Esophagus muscularis mucosa (tissue), 4 donors: ENCODE results near the gene BACE2. TPM values are rescaled to one million over a fixed set of nuclear protein-coding genes. Genes with fewer than 3 reads are reported as not detected.

Source experiments
- DNase-seq: peaks from one replicate; pipeline ENCODE4 v3.0.0-alpha.2; 2017; ENCODE audit errors: extremely low spot score
- H3K27ac ChIP-seq, 4 donors: fragments of 200-600 bp; sonication (generic); replicated peaks in 1 of 4; 1 replicate in 3 of 4; 2 replicates in 1 of 4; pipeline ENCODE4 v1.5.1; 2016 to 2019; ENCODE audit warnings: mild to moderate bottlenecking in 1 of 4
- H3K27me3 ChIP-seq, 4 donors: fragments of 200-600 bp; sonication (generic); one replicate each; pipeline versions ENCODE4 v1.5.1 to v1.6.0; 2016 to 2019
- H3K36me3 ChIP-seq, 4 donors: fragments of 200-600 bp; sonication (generic); one replicate each; pipeline ENCODE4 v1.5.1; 2016 to 2019
- H3K4me1 ChIP-seq, 4 donors: fragments of 200-600 bp; sonication (generic); one replicate each; pipeline ENCODE4 v1.5.1; 2016 to 2019
- H3K4me3 ChIP-seq, 4 donors: fragments of 200-600 bp; sonication (generic); 1 replicate in 2 of 4; 2 replicates in 2 of 4; pipeline ENCODE4 v1.5.1; 2016 to 2019; ENCODE audit warnings: mild to moderate bottlenecking in 4 of 4, moderate library complexity in 1 of 4
- H3K9me3 ChIP-seq, 4 donors: fragments of 200-600 bp; sonication (generic); 1 replicate in 3 of 4; 2 replicates in 1 of 4; pipeline ENCODE4 v1.5.1; 2016 to 2019
- EP300 ChIP-seq: sonication (generic); formaldehyde crosslinking; IDR thresholded peaks from one replicate; pipeline ENCODE4 v1.6.1; 2017; ENCODE audit warnings: antibody characterized with exemption
- POLR2A ChIP-seq: fragments of 450-650 bp; IDR thresholded peaks from one replicate; pipeline ENCODE4 v1.6.1; 2017; ENCODE audit warnings: antibody characterized with exemption, moderate library complexity, mild to moderate bottlenecking, low read depth
- POLR2AphosphoS5 ChIP-seq, 2 donors: sonication (generic); formaldehyde crosslinking; IDR thresholded peaks; one replicate each; pipeline ENCODE4 v1.6.1; 2017; ENCODE audit warnings: antibody characterized with exemption in 2 of 2
- WGBS: methylation state at CpG from one replicate; pipeline ENCODE4 v1.1.5; 2018; 5-methylcytosine and 5-hydroxymethylcytosine counted together
- intact Hi-C: fragments of 100-400 bp; cut with DNase I; formaldehyde crosslinking; loops from one replicate; pipeline ENCODE4 v1.15.1; 2023
- total RNA-seq, 4 donors: library from RNA; depleted of rRNA; stranded (reverse); fragments of >200 nt; gene quantifications; one replicate each; pipeline versions ENCODE4 v1.1.0 to v1.2.1, GENCODE V29; 2016
- TF ChIP-seq, protein P1 (sequence below), 3 experiments: fragments of 200-600 bp in 2 of 3; fragments of 450-650 bp in 1 of 3; sonication (generic) in 2 of 3; IDR thresholded peaks; one replicate each; pipeline ENCODE4 v1.5.1; 2017 to 2019; ENCODE audit warnings: antibody characterized with exemption in 3 of 3, mild to moderate bottlenecking in 2 of 3, moderate library complexity in 1 of 3

The BACE2 gene
- total RNA-seq, 4 donors from 2014 or later = 44.9 to 61.6 (median 58.2) TPM

DNA sequence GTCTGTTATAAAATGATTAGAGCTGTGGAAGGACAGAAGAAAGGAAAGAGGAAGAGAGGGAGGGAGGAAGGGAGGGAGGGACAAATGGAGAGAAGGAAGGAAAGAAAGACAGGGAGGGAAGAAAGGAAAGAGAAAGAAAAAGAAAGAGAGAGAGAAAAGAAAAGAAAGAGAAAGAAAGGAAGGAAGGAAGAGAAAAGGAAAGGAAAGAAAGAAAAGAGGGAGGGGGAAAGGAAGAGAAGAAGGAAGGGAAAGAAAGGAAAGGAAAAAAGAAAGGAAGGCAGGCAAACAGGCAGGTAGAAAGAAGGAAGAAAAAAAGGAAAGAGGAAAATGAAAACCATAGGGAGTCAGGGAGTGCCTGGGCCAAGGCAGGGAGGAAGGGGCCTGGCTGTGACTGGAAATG lies 14.5 kb upstream of the BACE2 start:
- intact Hi-C loops = no loop called here
- H3K27me3 ChIP-seq = peaks cover 0 to 17% (median 0%) of the 10 kb centered on the region in 4 donors
- TF ChIP-seq, protein P1, sequence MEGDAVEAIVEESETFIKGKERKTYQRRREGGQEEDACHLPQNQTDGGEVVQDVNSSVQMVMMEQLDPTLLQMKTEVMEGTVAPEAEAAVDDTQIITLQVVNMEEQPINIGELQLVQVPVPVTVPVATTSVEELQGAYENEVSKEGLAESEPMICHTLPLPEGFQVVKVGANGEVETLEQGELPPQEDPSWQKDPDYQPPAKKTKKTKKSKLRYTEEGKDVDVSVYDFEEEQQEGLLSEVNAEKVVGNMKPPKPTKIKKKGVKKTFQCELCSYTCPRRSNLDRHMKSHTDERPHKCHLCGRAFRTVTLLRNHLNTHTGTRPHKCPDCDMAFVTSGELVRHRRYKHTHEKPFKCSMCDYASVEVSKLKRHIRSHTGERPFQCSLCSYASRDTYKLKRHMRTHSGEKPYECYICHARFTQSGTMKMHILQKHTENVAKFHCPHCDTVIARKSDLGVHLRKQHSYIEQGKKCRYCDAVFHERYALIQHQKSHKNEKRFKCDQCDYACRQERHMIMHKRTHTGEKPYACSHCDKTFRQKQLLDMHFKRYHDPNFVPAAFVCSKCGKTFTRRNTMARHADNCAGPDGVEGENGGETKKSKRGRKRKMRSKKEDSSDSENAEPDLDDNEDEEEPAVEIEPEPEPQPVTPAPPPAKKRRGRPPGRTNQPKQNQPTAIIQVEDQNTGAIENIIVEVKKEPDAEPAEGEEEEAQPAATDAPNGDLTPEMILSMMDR (IDR thresholded peaks at IDR 0.05) = no peak
- no peak for TF ChIP-seq POLR2AphosphoS5 (IDR thresholded peaks at IDR 0.05)
- TF ChIP-seq EP300 = no peak
- TF ChIP-seq POLR2A = no peak
- DNase-seq = no peak
- H3K27ac ChIP-seq = no peak overlapping the region
- no peaks in the 10 kb centered on the region for H3K4me1 ChIP-seq
- no peaks in the 10 kb centered on the region for H3K36me3 ChIP-seq
- H3K4me3 ChIP-seq = no peak overlapping the region
- peaks cover 0 to 6% (median 0%) of the 10 kb centered on the region in 4 donors for H3K9me3 ChIP-seq

DNA sequence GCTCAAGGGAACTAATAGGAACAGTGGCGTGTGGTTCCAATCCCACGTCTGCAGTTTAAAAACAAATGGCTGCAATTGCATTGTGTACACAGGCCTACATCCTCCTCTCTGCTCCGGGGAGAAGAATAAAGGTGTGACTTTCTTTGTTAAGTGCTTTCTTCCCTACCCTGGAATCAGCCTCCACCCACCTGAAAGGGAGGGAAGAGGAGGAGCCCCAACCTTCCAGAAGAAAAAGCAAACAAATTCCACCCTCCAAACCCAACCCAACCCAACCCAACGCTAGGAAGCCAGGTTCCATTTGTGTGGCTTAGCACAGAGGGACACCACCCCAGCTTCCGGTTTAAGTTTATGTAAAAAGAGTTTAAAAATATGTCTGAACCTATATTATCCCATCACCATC lies 11.8 kb upstream of the BACE2 start:
- no peaks in the 10 kb centered on the region for H3K4me1 ChIP-seq
- peaks cover 0 to 7% (median 0%) of the 10 kb centered on the region in 4 donors for H3K9me3 ChIP-seq
- no peak overlapping the region for H3K27ac ChIP-seq
- WGBS = 74% methylated on average over 5 of the region's 5 CpGs
- no peak for DNase-seq
- intact Hi-C loops = no loop called here
- TF ChIP-seq, protein P1 (IDR thresholded peaks at IDR 0.05) = no peak
- no peak for TF ChIP-seq EP300
- no peak for TF ChIP-seq POLR2AphosphoS5 (IDR thresholded peaks at IDR 0.05)
- TF ChIP-seq POLR2A = no peak
- H3K4me3 ChIP-seq = no peak overlapping the region
- H3K27me3 ChIP-seq = no peaks in the 10 kb centered on the region
- no peaks in the 10 kb centered on the region for H3K36me3 ChIP-seq

DNA sequence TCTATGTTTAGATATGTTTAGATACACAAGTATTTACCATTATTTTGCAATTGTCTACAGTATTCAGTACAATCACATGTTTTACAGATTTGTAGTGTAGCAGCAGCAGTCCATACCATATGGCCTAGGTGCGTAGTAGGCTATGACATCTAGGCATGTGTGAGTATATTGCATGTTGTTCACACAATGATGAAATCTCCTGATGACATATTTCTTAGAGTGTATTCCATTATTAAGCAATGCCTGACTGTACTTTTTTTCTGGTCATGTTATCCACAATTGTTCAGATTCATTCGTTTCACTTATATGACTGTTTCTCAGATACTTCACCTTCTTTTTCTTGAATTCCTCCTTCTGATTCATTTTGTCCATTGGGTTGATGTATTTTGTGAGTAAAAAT lies 9.9 kb upstream of the BACE2 start:
- no peaks in the 10 kb centered on the region for H3K36me3 ChIP-seq
- H3K4me3 ChIP-seq = no peak overlapping the region
- H3K4me1 ChIP-seq = no peaks in the 10 kb centered on the region
- H3K9me3 ChIP-seq = peaks cover 0 to 7% (median 0%) of the 10 kb centered on the region in 4 donors
- H3K27me3 ChIP-seq = no peaks in the 10 kb centered on the region
- TF ChIP-seq POLR2AphosphoS5 (IDR thresholded peaks at IDR 0.05) (no peak), POLR2A (no peak), EP300 (no peak)
- DNase-seq = no peak
- intact Hi-C loops = no loop called here
- 89% methylated on average over 2 of the region's 2 CpGs for WGBS
- no peak overlapping the region for H3K27ac ChIP-seq

DNA sequence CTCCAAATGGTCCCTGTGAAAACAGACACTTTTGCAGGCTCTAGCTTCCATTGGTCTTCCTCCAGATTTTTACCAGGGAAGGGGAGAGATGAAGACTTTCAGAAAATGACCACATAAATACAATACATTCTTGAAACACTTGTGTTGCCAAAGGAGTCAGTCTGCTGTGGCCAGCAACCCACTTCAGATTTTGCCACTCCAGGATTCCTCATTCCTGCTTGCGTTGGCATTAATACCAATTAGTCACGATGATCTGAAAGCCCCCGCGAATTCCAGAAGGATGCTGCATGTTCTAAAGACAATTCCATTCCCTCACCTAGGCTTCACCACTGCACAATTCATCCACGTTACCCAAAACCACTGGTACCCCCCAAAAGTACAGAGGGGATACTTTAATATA lies 7.9 kb upstream of the BACE2 start:
- no peak for TF ChIP-seq POLR2AphosphoS5 (IDR thresholded peaks at IDR 0.05)
- no peak for TF ChIP-seq POLR2A
- no peak for TF ChIP-seq EP300
- TF ChIP-seq, protein P1 (IDR thresholded peaks at IDR 0.05) = no peak
- no peaks in the 10 kb centered on the region for H3K36me3 ChIP-seq

DNA sequence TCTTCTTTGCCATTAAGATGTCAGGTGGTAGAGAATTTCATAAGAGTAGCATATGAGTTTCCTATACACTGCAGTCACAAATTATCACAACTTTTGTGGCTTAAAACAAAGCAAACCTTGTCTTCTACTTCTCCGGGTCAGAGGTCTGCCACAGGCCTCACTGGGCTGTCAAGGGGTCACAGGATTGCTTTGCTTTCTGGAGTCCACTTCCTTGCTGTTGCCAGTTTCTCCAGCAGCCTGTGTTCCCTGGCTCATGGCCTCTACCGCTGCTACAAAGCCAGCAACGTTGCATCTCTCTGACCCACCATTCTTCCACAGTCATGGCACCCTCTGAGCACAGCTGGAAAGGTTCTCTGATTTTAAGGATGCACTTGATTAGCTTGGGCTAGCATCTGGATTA lies 6.5 kb upstream of the BACE2 start:
- no peak overlapping the region for H3K27ac ChIP-seq
- TF ChIP-seq POLR2AphosphoS5 (IDR thresholded peaks at IDR 0.05) (no peak), EP300 (no peak), POLR2A (no peak)
- TF ChIP-seq, protein P1 (IDR thresholded peaks at IDR 0.05) = no peak
- WGBS = 85% methylated on average over 3 of the region's 3 CpGs
- H3K36me3 ChIP-seq = no peaks in the 10 kb centered on the region
- peaks cover 0 to 1% (median under 1%) of the 10 kb centered on the region in 4 donors for H3K4me1 ChIP-seq
- no peaks in the 10 kb centered on the region for H3K27me3 ChIP-seq
- no peak for DNase-seq
- H3K9me3 ChIP-seq = peaks cover 0 to 7% (median 0%) of the 10 kb centered on the region in 4 donors
- no peak overlapping the region for H3K4me3 ChIP-seq
- intact Hi-C loops = no loop called here

More for the DNA sequence above, 7.9 kb upstream of the BACE2 start:
- Histone ChIP-seq H3K9me3 (peaks cover 0 to 7% (median 0%) of the 10 kb centered on the region in 4 donors), H3K4me1 (no peaks in the 10 kb centered on the region), H3K27me3 (no peaks in the 10 kb centered on the region), H3K27ac (no peak overlapping the region), H3K4me3 (no peak overlapping the region)
- no peak for DNase-seq
- intact Hi-C loops = no loop called here
- 83% methylated on average over 5 of the region's 5 CpGs for WGBS
